ENCODE results near the gene FAM53C.

Gene FAM53C

GRCh38 chr5:138337685-138338410 is at the start of gene FAM53C:
TSS of gene FAM53C (plus strand) at chr5:138338266. CDS start at chr5:138341336, 3,070 bp downstream.
- Histone ChIP-seq H3K9me3 (ENCODE audit: low read length) (no peaks in the 10 kb centered on the region), H3K9me2 (ENCODE audit: low read depth, low read length) (no peaks in the 10 kb centered on the region), H4K20me1 (ENCODE audit: insufficient read depth, low read length) (no peaks in the 10 kb centered on the region), H3K4me3 (ENCODE audit: low read depth, low read length, poor library complexity, severe bottlenecking) (peak within 1 kb of the TSS; percentile 88), H3K27me3 (ENCODE audit: insufficient read depth, low read length) (no peaks in the 10 kb centered on the region), H3K79me2 (ENCODE audit: insufficient read depth, low read length) (peaks cover 23% of the 10 kb centered on the region), H3F3A (ENCODE audit: insufficient read depth, low read length) (no peaks in the 10 kb centered on the region), H3K9ac (ENCODE audit: low read length) (peak within 1 kb of the TSS; percentile 82), H3K4me1 (ENCODE audit: insufficient read depth, low read length, severe bottlenecking) (peaks cover 33% of the 10 kb centered on the region), H2AFZ (ENCODE audit: low read length) (peak within 1 kb of the TSS; percentile 57; the same call in 1 of the 2 replicates), H3K27ac (ENCODE audit: low read depth, low read length, poor library complexity, severe bottlenecking) (peak within 1 kb of the TSS; percentile 76), H3K36me3 (ENCODE audit: insufficient read depth, low read length) (peaks cover 22% of the 10 kb centered on the region; the same call in 1 of the 2 replicates), H3K4me2 (ENCODE audit: low read length) (peak within 1 kb of the TSS; percentile 99)
- no peak for TF ChIP-seq EZH2 (IDR thresholded peaks at IDR 0.05; ENCODE audit: borderline replicate concordance, low read length)
- TF ChIP-seq CTCF (IDR thresholded peaks at IDR 0.05; ENCODE audit: low read length): no peak

- no peaks in the 10 kb centered on the region for H4K20me1 ChIP-seq (ENCODE audit: insufficient read depth, low read length)
- no peaks in the 10 kb centered on the region for H3K4me1 ChIP-seq (ENCODE audit: insufficient read depth, low read length, severe bottlenecking)
- TF ChIP-seq EZH2 (IDR thresholded peaks at IDR 0.05; ENCODE audit: borderline replicate concordance, low read length): no peak
- TF ChIP-seq CTCF (IDR thresholded peaks at IDR 0.05; ENCODE audit: low read length): no peak
- H3K4me2 ChIP-seq (ENCODE audit: low read length): no peak overlapping the region
- H3K9ac ChIP-seq (ENCODE audit: low read length): no peak overlapping the region
- H2AFZ ChIP-seq (ENCODE audit: low read length): no peak overlapping the region
- H3K36me3 ChIP-seq (ENCODE audit: insufficient read depth, low read length): peaks cover 38% of the 10 kb centered on the region
- no peaks in the 10 kb centered on the region for H3K9me2 ChIP-seq (ENCODE audit: low read depth, low read length)
- no peaks in the 10 kb centered on the region for H3K79me2 ChIP-seq (ENCODE audit: insufficient read depth, low read length)
- H3F3A ChIP-seq (ENCODE audit: insufficient read depth, low read length): no peaks in the 10 kb centered on the region
- H3K9me3 ChIP-seq (ENCODE audit: low read length): no peaks in the 10 kb centered on the region
- H3K27me3 ChIP-seq (ENCODE audit: insufficient read depth, low read length): no peaks in the 10 kb centered on the region
- H3K4me3 ChIP-seq (ENCODE audit: low read depth, low read length, poor library complexity, severe bottlenecking): no peak overlapping the region
- no peak overlapping the region for H3K27ac ChIP-seq (ENCODE audit: low read depth, low read length, poor library complexity, severe bottlenecking)
Measured at GRCh38 chr5:138289296-138289695, 48.8 kb upstream of the FAM53C start.

- TF ChIP-seq EZH2 (IDR thresholded peaks at IDR 0.05; ENCODE audit: borderline replicate concordance, low read length): no peak
- no peak overlapping the region for H3K4me3 ChIP-seq (ENCODE audit: low read depth, low read length, poor library complexity, severe bottlenecking)
- no peak overlapping the region for H3K9ac ChIP-seq (ENCODE audit: low read length)
- peaks cover 26% of the 10 kb centered on the region for H3K36me3 ChIP-seq (ENCODE audit: insufficient read depth, low read length)
- no peak overlapping the region for H2AFZ ChIP-seq (ENCODE audit: low read length)
- H3K4me2 ChIP-seq (ENCODE audit: low read length): no peak overlapping the region
- no peaks in the 10 kb centered on the region for H3K4me1 ChIP-seq (ENCODE audit: insufficient read depth, low read length, severe bottlenecking)
- no peaks in the 10 kb centered on the region for H4K20me1 ChIP-seq (ENCODE audit: insufficient read depth, low read length)
- no peaks in the 10 kb centered on the region for H3K9me2 ChIP-seq (ENCODE audit: low read depth, low read length)
- H3K27ac ChIP-seq (ENCODE audit: low read depth, low read length, poor library complexity, severe bottlenecking): no peak overlapping the region
- H3K9me3 ChIP-seq (ENCODE audit: low read length): 0 out of 2 replicates have a peak, but pooled peaks cover 3% of the 10 kb centered on the region
- H3K27me3 ChIP-seq (ENCODE audit: insufficient read depth, low read length): no peaks in the 10 kb centered on the region
- H3F3A ChIP-seq (ENCODE audit: insufficient read depth, low read length): no peaks in the 10 kb centered on the region
- H3K79me2 ChIP-seq (ENCODE audit: insufficient read depth, low read length): no peaks in the 10 kb centered on the region
Measured at GRCh38 chr5:138303372-138303771, 34.7 kb upstream of the FAM53C start.
